ENCODE data around the gene REG4.
"Not testable (repeated sequence)": the region's sequence is repeated elsewhere in the genome, so short reads cannot be mapped to it uniquely, and the experiment has no call there.

DNA sequence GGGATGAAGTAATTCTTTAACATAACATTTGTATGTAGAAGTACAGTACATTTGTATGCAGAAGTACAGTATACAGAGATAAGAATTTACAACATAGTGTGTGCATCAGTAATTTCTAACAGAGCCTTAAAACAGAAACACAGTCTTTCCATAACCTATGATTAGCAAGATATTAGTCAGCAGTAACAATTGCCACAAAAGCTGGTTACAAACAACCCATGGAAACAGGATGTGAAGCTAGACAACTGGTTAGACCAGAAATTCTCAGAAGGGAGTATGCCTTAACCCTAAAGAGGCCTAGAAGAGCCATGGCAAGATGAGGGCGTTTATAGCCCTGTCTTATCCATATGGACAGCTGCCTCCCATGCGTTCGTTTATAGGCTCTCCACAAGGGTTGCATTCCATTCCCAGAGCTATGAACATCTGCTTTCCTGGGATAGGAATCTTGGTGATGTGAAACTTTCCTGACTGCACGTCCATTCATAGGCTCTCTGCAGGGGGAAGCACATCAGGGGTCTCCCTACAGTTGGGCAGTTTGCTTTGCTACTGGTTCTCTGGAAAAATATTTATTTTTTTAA lies 24.7 kb downstream of the REG4 start:
- not testable (repeated sequence) for TF ChIP-seq POLR2A (IDR thresholded peaks at IDR 0.05; ENCODE audit: extremely low read depth, insufficient read length)
- TF ChIP-seq, protein P1, sequence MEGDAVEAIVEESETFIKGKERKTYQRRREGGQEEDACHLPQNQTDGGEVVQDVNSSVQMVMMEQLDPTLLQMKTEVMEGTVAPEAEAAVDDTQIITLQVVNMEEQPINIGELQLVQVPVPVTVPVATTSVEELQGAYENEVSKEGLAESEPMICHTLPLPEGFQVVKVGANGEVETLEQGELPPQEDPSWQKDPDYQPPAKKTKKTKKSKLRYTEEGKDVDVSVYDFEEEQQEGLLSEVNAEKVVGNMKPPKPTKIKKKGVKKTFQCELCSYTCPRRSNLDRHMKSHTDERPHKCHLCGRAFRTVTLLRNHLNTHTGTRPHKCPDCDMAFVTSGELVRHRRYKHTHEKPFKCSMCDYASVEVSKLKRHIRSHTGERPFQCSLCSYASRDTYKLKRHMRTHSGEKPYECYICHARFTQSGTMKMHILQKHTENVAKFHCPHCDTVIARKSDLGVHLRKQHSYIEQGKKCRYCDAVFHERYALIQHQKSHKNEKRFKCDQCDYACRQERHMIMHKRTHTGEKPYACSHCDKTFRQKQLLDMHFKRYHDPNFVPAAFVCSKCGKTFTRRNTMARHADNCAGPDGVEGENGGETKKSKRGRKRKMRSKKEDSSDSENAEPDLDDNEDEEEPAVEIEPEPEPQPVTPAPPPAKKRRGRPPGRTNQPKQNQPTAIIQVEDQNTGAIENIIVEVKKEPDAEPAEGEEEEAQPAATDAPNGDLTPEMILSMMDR (IDR thresholded peaks at IDR 0.05; ENCODE audit: low read depth, low read length): not testable (repeated sequence)

All from NB4 (cell line).